Stimulated activated CD4-positive, alpha-beta T cell treated with anti-CD3 and anti-CD28 coated beads, Interleukin-12 subunit alpha, Interleukin-12 subunit beta, amount 100 ng/mL, for 48 hours (primary cell): ENCODE measurements around the gene CMSS1.

Experiments used
- DNase-seq, 3 donors: peaks; one replicate each; pipeline ENCODE4 v3.0.0-alpha.2; 2020; ENCODE audit warnings: low read depth in 2 of 3, low spot score in 1 of 3

Gene CMSS1

GRCh38 chr3:100022506-100022905 is 204.8 kb downstream of the CMSS1 start:
- no peak for DNase-seq

DNA sequence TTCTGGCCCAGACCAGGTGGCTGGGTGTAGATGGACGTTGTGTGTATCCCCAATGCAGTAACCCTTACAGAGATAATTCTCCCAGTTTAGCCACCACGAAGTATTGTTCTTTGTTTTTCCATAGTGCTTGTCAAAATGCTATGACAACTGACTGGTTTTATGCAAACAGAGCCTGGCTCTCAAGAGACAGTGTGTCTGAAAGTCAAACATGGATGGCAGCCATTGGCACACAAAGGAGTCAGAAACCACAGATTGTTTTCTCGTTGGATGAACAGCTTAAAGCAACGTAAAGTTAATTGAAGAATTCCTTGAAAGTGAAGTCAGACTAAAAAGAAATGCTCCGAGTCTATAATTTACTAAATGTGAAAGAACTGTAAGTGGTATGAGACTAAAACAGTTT is 205.5 kb downstream of the CMSS1 start:
- no peak for DNase-seq

DNA sequence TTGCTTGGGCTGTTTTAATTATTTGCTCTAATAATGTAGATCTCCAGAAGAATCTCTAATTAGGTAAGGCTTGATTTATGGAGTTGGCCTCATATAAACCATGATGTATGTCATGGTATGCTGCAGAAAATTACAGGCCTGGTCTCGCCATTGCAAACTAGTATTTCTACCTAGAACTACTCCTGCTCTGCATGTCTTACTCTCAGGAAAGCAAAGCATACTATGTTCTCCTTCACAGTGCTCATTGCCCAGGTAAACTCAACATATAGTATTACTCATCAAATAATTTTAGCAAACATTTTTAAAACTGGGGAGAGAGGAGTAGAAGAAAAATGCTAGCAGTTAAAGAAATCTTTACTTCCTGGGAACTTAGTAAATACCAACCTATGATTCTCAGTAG is 205.9 kb downstream of the CMSS1 start:
- no peak for DNase-seq

GRCh38 chr3:100024520-100025303 is 207.1 kb downstream of the CMSS1 start:
- no peak for DNase-seq

GRCh38 chr3:100027321-100027720 is 209.7 kb downstream of the CMSS1 start:
- DNase-seq: no peak

DNA sequence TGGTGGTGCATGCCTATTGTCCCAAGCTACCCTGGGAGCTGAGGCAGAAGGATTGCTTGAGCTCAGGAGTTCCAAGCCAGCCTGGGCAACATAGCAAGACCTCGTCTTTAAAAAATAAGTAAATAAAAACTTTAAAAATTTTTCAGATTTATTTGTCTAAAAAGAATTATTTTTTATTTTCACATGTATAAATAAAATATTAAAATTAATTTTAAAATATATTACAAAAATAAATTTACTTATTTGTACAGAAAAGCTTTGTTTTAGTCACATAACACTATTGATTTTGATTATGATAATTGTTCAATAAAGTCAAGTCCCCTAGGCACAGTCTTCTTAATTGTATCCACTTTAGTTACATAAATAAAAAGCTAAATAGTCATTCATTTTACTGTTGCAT is 211.4 kb downstream of the CMSS1 start:
- DNase-seq: no peak

- DNase-seq: no peak
Observed at GRCh38 chr3:100029689-100030088, 212.0 kb downstream of the CMSS1 start.

GRCh38 chr3:100030346-100030745 is 212.7 kb downstream of the CMSS1 start:
- DNase-seq: no peak

DNA sequence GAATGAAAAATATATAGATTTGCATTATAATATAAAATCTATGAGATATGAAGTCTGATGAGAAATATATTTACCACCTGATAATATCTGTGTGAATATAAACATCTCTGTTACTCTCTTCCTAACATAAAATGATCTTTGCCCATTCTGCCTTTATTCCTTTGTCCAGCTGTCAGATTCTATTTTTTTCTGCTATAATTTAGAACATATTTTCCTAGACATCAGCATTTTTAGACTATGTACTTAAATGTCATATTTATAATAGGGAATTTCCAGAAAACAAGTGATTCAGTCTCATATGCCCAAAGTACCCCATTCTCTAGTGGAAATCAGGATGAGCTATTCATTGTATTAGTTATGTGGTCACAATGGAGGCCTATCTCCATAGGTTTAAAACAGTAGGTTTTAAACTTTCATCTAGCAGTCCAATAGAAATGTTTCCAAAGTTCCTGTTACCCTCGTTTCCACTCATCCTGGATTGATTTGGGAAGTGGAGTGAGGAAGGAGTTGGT is 213.3 kb downstream of the CMSS1 start:
- DNase-seq: no peak

- DNase-seq: no peak
Observed at GRCh38 chr3:100032243-100032642, 214.6 kb downstream of the CMSS1 start.

DNA sequence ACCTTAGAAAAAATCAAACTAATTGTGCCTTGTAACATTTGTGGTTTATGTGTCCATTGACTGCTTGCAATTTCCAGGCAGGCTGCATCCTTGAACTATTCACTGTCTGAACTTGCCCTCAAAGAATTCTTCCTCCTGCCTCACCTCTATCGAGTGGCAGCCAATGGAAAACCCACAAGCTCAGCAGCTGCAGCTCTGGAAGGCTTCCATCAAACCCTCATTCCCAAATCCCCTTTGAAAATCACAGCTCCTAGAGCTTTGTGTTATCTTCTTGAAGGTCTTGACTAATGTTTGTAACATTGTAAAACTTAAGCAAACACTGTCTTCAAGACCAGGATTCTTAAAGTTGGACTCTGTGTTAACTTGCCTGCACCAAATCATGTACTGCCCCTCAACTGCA is 215.5 kb downstream of the CMSS1 start:
- no peak for DNase-seq

GRCh38 chr3:100033903-100034471 is 216.3 kb downstream of the CMSS1 start:
- DNase-seq: no peak

DNA sequence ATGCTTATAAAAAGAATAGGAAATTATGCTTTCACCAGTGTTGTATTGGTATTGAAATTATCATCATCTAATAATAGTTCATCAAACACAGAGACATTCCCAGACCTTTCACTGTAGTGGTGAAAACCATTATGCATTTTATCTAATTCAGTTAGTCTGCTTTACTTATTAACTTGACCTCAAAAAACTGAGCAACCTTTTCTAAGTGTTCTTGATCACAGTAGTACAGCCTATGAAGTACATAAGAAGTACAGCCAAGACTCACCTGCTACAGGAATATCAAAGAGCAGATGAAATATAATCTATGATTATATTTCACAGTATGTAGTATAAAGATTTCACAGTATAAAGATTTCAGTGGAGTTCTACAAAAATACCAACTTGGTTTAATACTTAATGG is 221.4 kb downstream of the CMSS1 start:
- DNase-seq: no peak

GRCh38 chr3:100040451-100041225 is 223.0 kb downstream of the CMSS1 start:
- no peak for DNase-seq

- DNase-seq: no peak
Observed at GRCh38 chr3:100041328-100041749, 223.7 kb downstream of the CMSS1 start.

DNA sequence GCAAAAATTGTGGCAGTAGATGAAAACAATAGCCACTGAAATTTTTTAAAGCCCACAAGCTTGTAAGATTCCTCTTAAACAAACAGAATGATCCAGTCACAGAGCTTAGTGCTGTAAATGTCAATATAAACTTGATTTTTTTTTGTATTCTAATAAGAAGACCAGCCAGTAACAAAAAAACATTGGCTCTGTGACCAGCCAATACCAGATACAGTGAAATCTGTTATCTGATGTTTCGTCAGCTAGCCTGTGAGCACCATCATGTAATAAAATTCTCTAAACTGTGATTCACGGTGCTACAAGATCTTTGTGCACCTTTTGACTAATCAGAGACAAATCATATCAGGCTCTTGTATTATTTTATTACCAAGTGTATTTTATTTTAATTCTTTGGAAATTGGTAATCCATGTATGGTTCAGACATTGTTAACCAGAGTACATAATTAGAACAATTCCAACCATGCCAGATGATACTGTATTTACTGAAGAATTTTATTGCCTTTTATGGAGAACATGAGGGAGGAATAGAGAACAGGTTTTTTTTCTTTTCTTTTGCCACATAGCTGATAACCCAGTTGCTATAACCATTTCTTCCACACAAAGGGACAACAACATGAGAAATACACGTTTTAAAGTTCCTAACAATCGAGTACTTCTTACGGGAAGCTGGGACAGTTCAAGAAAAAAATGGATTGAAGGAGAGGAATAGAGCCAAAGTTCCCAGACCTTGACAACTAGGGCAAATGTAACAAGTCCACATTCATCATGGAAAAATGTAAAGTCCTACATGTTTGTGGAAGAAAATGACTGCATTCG is 224.7 kb downstream of the CMSS1 start:
- DNase-seq: no peak

GRCh38 chr3:100043271-100043670 is 225.6 kb downstream of the CMSS1 start:
- DNase-seq: no peak

DNA sequence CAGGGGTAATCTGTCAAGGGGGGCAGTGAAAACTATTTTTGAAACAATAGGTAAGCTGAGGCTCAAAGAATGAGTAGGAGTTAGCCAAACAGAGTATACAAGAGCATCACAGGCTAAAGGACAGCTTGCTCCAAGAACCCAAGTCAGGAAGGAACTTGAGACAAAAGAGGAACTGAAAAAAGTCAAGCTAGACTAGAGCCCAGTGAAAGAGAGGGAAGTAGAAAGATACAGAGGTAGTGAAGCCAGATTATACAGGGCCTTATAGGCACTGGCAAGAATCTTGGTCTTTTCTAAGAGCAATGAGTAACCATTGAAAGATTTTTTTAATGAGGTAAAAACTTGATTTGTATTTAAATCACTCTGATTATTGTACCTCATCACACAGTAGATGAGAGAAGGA is 226.7 kb downstream of the CMSS1 start:
- DNase-seq: no peak

GRCh38 chr3:100045696-100046095 is 228.0 kb downstream of the CMSS1 start:
- DNase-seq: no peak

DNA sequence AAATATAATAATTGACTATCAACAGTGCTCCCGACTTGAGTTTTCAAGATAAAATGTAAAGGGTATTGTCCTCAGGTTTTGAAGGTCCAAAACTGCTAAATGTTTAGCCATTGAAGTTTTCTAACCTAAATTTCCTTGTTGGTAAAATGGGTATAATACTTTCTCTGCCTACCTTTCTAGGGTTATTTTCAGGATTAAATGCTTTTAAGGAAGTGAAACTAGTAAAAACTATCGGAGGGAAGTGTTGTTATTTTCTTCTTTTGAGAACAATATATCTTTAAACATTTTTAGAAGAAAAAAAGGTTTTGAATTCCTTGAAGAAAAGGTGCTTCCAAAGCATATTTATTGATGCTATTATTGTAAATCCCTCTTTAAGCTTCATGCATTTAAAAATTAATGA is 229.3 kb downstream of the CMSS1 start:
- DNase-seq: no peak

GRCh38 chr3:100047455-100048141 is 229.9 kb downstream of the CMSS1 start:
- DNase-seq: no peak
